A549 (cell line): ENCODE measurements around the gene SIRT1. TPM values are rescaled to one million over a fixed set of nuclear protein-coding genes. Genes with fewer than 3 reads are reported as not detected.

Source experiments
- ATAC-seq, 2 experiments: fragments of 200-7000 bp in 1 of 2; fragments of >200 bp in 1 of 2; cut with Nextera tagmentation in 1 of 2; cut with Tn5 transposase in 1 of 2; 3 replicates each; pipeline versions ENCODE4 v1.8.0 to v1.9.1; 2018 to 2020; ENCODE audit warnings: mild to moderate bottlenecking in 1 of 2, moderate library complexity in 1 of 2
- CTCF ChIA-PET: fragments of 300-600 bp; sonication (Branson Sonifier 250); formaldehyde crosslinking; extraction: SDS; loops from one replicate; lab custom pipeline; 2021; ENCODE audit warnings: antibody characterized with exemption, inconsistent platforms; lab: Yijun Ruan, JAX
- POLR2A ChIA-PET: fragments of 350-600 bp; formaldehyde crosslinking; extraction: SDS; loops from one replicate; lab custom pipeline; 2021; ENCODE audit warnings: antibody characterized with exemption, inconsistent platforms; lab: Yijun Ruan, JAX
- DNase-seq, 2 experiments: peaks; one replicate each; pipeline versions ENCODE4 v3.0.0 to v3.0.0-alpha.2; 2011 to 2016; ENCODE audit warnings: low read depth in 1 of 2, low spot score in 1 of 2
- FAIRE-seq: peaks from 2 replicates; lab custom pipeline; 2011; peaks lifted over from hg19 to GRCh38; lab: Jason Lieb, UNC
- H3K27ac ChIP-seq, 2 experiments: fragments of >200 bp; sonication (Bioruptor Twin); formaldehyde crosslinking; 3 replicates each; pipeline ENCODE4 v1.5.1; 2016 to 2017
- H3K4me1 ChIP-seq: fragments of >200 bp; sonication (Bioruptor Twin); formaldehyde crosslinking; 3 replicates; pipeline ENCODE4 v1.6.1; 2016
- H3K4me2 ChIP-seq: fragments of >200 bp; sonication (Bioruptor Twin); formaldehyde crosslinking; 3 replicates; pipeline ENCODE4 v1.6.1; 2016
- H3K4me3 ChIP-seq: fragments of >200 bp; sonication (Bioruptor Twin); formaldehyde crosslinking; 3 replicates; pipeline ENCODE4 v1.5.1; 2016
- H3K9me3 ChIP-seq: fragments of >200 bp; sonication (Bioruptor Twin); formaldehyde crosslinking; 3 replicates; pipeline ENCODE4 v1.6.1; 2016
- CHD4 ChIP-seq: fragments of 200-600 bp; sonication (generic); IDR thresholded peaks from 2 replicates; pipeline ENCODE4 v1.6.1; 2016; ENCODE audit warnings: antibody characterized with exemption, mild to moderate bottlenecking, borderline replicate concordance
- EHMT2 ChIP-seq: fragments of 200-600 bp; sonication (generic); IDR thresholded peaks from 2 replicates; pipeline ENCODE4 v1.6.1; 2016; ENCODE audit warnings: antibody characterized with exemption, low read depth, mild to moderate bottlenecking, moderate library complexity
- FOSB ChIP-seq: fragments of 250-450 bp; sonication (Bioruptor Pico); IDR thresholded peaks from 2 replicates; pipeline ENCODE4 v1.5.0; 2020; ENCODE audit warnings: mild to moderate bottlenecking, moderate library complexity
- FOXS1 ChIP-seq: fragments of 250-450 bp; sonication (Bioruptor Pico); IDR thresholded peaks from 2 replicates; pipeline ENCODE4 v1.5.0; 2020; ENCODE audit warnings: mild to moderate bottlenecking, moderate library complexity
- JUNB ChIP-seq: fragments of >200 bp; sonication (Bioruptor Twin); formaldehyde crosslinking; IDR thresholded peaks from 2 replicates; pipeline ENCODE4 v1.6.1; 2016
- KDM1A ChIP-seq: fragments of 200-600 bp; sonication (generic); IDR thresholded peaks from 2 replicates; pipeline ENCODE4 v1.6.1; 2016; ENCODE audit warnings: low read depth, mild to moderate bottlenecking
- MAFK ChIP-seq: fragments of 450-650 bp; IDR thresholded peaks from 2 replicates; pipeline ENCODE4 v1.6.1; 2014; ENCODE audit not compliant: partially characterized antibody
- NR3C1 ChIP-seq: fragments of >200 bp; sonication (Bioruptor Twin); formaldehyde crosslinking; IDR thresholded peaks from 3 replicates; pipeline ENCODE4 v1.6.1; 2017
- POLR2A ChIP-seq: IDR thresholded peaks from 2 replicates; pipeline ENCODE4 v1.6.1; 2012; ENCODE audit warnings: mild to moderate bottlenecking, low read length
- RAD21 ChIP-seq, 2 experiments: fragments of >200 bp in 1 of 2; sonication (Bioruptor Twin) in 1 of 2; formaldehyde crosslinking in 1 of 2; IDR thresholded peaks in 1 of 2; conservative IDR thresholded peaks in 1 of 2; 2 replicates in 1 of 2; 3 replicates in 1 of 2; pipeline ENCODE4 v1.6.1; 2012 to 2018; ENCODE audit warnings: inconsistent platforms in 1 of 2
- SMC3 ChIP-seq: fragments of >200 bp; sonication (Bioruptor Twin); formaldehyde crosslinking; IDR thresholded peaks from 3 replicates; pipeline ENCODE4 v1.6.1; 2018; ENCODE audit warnings: inconsistent platforms
- SREBF2 ChIP-seq: fragments of 450-650 bp; IDR thresholded peaks from 2 replicates; pipeline ENCODE4 v1.6.1; 2014; ENCODE audit warnings: mild to moderate bottlenecking, moderate library complexity
- WGBS: methylation state at CpG from one replicate; pipeline ENCODE4 v1.1.6; 2017; ENCODE audit errors: missing lambda C conversion rate; 5-methylcytosine and 5-hydroxymethylcytosine counted together
- polyA plus RNA-seq, 4 experiments: library from polyadenylated mRNA; depleted of rRNA in 3 of 4; stranded (reverse); fragments of >200 nt; fragmentation: RNase III in 1 of 4; extraction: RNeasy Plus Mini Kit Qiagen cat#74134 plus additional on column Dnase treatment in 1 of 4; gene quantifications; 2 replicates in 3 of 4; 3 replicates in 1 of 4; pipeline ENCODE4 v1.2.3, GENCODE V29; 2011 to 2017
- TF ChIP-seq, protein P1 (sequence below): fragments of >200 bp; sonication (Bioruptor Twin); formaldehyde crosslinking; IDR thresholded peaks from 3 replicates; pipeline ENCODE4 v1.5.1; 2016
- TF ChIP-seq, protein P2 (sequence below): fragments of >200 bp; sonication (Bioruptor Twin); formaldehyde crosslinking; IDR thresholded peaks from 2 replicates; pipeline ENCODE4 v1.6.1; 2016
- TF ChIP-seq, protein P3 (sequence below): fragments of 200-600 bp; sonication (generic); IDR thresholded peaks from 2 replicates; pipeline ENCODE4 v1.6.1; 2016; ENCODE audit warnings: antibody characterized with exemption, mild to moderate bottlenecking, moderate library complexity
- TF ChIP-seq, protein P4 (sequence below): fragments of >200 bp; sonication (Bioruptor Twin); formaldehyde crosslinking; IDR thresholded peaks from 3 replicates; pipeline ENCODE4 v1.6.1; 2016

Gene SIRT1
- polyA plus RNA-seq, 2 of the 4 experiments (the other 2 are of a cell fraction), result 16.2 to 34.8 TPM

DNA sequence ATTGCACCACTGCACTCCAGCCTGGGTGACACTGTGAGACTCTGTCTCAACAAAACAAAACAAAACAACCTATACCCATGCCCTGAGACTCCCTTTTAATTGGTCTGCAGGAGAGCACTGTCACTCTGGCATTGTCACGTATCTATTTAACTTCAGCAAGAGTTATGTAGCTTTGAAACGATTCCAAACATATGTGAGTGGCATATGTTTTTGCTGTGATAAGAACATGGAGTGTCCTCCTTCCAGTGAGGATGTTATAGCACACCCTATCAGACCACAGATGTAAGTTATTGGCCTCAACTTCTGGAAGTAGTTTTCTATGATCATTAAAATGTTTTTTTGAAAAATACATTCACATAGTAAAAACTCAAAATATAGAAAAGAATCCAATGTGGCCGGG, 30.9 kb upstream of the SIRT1 start:
- H3K4me1 ChIP-seq, result peaks cover 5% of the 10 kb centered on the region; the same call in 1 of the 3 replicates
- ChIA-PET CTCF (interaction anchor here (0.7 to 1.0 kb wide), 4 partner anchors 8 to 1106 kb away, joined by 3 to 4 read pairs (median 3); no protein-coding TSS in a partner anchor), POLR2A (interaction anchor here (0.7 kb wide), 1 partner anchor 225 kb away, joined by 4 read pairs; no protein-coding TSS in a partner anchor)
- H3K27ac ChIP-seq, result peak overlapping the region; percentile 9 to 51; a peak in 3 of 6 replicates
- WGBS, result 87% methylated on average over 3 of the region's 3 CpGs
- DNase-seq (no peak), FAIRE-seq (no peak), ATAC-seq (no peak)
- H3K4me2 ChIP-seq, result no peak overlapping the region
- TF ChIP-seq, protein P1, sequence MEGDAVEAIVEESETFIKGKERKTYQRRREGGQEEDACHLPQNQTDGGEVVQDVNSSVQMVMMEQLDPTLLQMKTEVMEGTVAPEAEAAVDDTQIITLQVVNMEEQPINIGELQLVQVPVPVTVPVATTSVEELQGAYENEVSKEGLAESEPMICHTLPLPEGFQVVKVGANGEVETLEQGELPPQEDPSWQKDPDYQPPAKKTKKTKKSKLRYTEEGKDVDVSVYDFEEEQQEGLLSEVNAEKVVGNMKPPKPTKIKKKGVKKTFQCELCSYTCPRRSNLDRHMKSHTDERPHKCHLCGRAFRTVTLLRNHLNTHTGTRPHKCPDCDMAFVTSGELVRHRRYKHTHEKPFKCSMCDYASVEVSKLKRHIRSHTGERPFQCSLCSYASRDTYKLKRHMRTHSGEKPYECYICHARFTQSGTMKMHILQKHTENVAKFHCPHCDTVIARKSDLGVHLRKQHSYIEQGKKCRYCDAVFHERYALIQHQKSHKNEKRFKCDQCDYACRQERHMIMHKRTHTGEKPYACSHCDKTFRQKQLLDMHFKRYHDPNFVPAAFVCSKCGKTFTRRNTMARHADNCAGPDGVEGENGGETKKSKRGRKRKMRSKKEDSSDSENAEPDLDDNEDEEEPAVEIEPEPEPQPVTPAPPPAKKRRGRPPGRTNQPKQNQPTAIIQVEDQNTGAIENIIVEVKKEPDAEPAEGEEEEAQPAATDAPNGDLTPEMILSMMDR, result no peak
- no peak for TF ChIP-seq KDM1A
- TF ChIP-seq, protein P2, sequence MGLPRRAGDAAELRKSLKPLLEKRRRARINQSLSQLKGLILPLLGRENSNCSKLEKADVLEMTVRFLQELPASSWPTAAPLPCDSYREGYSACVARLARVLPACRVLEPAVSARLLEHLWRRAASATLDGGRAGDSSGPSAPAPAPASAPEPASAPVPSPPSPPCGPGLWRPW, result no peak
- TF ChIP-seq MAFK, result no peak
- TF ChIP-seq RAD21 (conservative IDR thresholded peaks at IDR 0.05 in 1 of 2, IDR thresholded peaks at IDR 0.05 in 1 of 2), result no peak
- no peak for TF ChIP-seq CHD4
- TF ChIP-seq FOSB (CRISPR knock-in tag), result no peak
- no peak for TF ChIP-seq JUNB
- TF ChIP-seq, protein P3, sequence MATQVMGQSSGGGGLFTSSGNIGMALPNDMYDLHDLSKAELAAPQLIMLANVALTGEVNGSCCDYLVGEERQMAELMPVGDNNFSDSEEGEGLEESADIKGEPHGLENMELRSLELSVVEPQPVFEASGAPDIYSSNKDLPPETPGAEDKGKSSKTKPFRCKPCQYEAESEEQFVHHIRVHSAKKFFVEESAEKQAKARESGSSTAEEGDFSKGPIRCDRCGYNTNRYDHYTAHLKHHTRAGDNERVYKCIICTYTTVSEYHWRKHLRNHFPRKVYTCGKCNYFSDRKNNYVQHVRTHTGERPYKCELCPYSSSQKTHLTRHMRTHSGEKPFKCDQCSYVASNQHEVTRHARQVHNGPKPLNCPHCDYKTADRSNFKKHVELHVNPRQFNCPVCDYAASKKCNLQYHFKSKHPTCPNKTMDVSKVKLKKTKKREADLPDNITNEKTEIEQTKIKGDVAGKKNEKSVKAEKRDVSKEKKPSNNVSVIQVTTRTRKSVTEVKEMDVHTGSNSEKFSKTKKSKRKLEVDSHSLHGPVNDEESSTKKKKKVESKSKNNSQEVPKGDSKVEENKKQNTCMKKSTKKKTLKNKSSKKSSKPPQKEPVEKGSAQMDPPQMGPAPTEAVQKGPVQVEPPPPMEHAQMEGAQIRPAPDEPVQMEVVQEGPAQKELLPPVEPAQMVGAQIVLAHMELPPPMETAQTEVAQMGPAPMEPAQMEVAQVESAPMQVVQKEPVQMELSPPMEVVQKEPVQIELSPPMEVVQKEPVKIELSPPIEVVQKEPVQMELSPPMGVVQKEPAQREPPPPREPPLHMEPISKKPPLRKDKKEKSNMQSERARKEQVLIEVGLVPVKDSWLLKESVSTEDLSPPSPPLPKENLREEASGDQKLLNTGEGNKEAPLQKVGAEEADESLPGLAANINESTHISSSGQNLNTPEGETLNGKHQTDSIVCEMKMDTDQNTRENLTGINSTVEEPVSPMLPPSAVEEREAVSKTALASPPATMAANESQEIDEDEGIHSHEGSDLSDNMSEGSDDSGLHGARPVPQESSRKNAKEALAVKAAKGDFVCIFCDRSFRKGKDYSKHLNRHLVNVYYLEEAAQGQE, result no peak
- TF ChIP-seq SREBF2, result no peak
- H3K4me3 ChIP-seq, result no peak overlapping the region
- H3K9me3 ChIP-seq, result no peaks in the 10 kb centered on the region

DNA sequence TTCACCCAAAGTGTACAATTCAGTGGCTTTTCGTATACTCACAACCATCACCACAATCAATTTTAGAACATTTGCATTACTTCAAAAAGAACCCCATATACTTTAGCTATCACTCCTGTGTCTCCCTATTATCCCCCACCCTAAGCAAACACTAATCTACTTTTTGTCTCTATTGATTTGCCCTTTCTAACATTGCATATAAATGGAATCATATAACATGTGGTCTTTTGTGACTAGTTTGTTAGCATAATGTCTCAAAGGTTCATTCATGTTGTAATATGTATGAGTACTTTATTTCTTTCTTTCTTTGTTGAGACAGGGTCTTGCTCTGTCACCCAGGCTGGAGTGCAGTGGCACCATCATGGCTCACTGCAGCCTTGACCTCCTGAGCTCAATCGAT, 25.5 kb upstream of the SIRT1 start:
- ATAC-seq, result no peak
- 96% methylated on average over 2 of the region's 2 CpGs for WGBS
- no peak overlapping the region for H3K27ac ChIP-seq
- POLR2A ChIA-PET, result no interaction called here
- no peak overlapping the region for H3K4me2 ChIP-seq
- DNase-seq, result no peak
- H3K4me1 ChIP-seq, result peaks cover 6% of the 10 kb centered on the region; the same call in 1 of the 3 replicates
- no peak for TF ChIP-seq EHMT2
- no peak for TF ChIP-seq SMC3
- no peak for TF ChIP-seq MAFK
- TF ChIP-seq, protein P4, sequence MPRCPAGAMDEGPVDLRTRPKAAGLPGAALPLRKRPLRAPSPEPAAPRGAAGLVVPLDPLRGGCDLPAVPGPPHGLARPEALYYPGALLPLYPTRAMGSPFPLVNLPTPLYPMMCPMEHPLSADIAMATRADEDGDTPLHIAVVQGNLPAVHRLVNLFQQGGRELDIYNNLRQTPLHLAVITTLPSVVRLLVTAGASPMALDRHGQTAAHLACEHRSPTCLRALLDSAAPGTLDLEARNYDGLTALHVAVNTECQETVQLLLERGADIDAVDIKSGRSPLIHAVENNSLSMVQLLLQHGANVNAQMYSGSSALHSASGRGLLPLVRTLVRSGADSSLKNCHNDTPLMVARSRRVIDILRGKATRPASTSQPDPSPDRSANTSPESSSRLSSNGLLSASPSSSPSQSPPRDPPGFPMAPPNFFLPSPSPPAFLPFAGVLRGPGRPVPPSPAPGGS, result no peak
- TF ChIP-seq, protein P1, result no peak
- TF ChIP-seq FOXS1 (CRISPR knock-in tag), result no peak
- no peak for TF ChIP-seq POLR2A
- TF ChIP-seq NR3C1, result no peak
- CTCF ChIA-PET, result no interaction called here
- H3K4me3 ChIP-seq, result no peak overlapping the region
- FAIRE-seq, result no peak
- H3K9me3 ChIP-seq, result no peaks in the 10 kb centered on the region
